Parathyroid adenoma (tissue), 2 donors: Measurements from ENCODE around the gene FCN3.

Experiments used
- H2AFZ ChIP-seq: fragments of 300-600 bp; sonication (generic); one replicate; pipeline ENCODE4 v1.7.0; 2017; ENCODE audit warnings: antibody characterized with exemption, mild to moderate bottlenecking
- H3K27ac ChIP-seq: fragments of 300-600 bp; sonication (generic); one replicate; pipeline ENCODE4 v1.7.0; 2017
- H3K27me3 ChIP-seq: fragments of 300-600 bp; sonication (generic); one replicate; pipeline ENCODE4 v1.7.0; 2017; ENCODE audit warnings: low read length; ENCODE audit not compliant: control insufficient read depth, insufficient read depth
- H3K36me3 ChIP-seq: fragments of 300-600 bp; sonication (generic); one replicate; pipeline ENCODE4 v1.7.0; 2017; ENCODE audit warnings: low read length; ENCODE audit not compliant: control insufficient read depth, insufficient read depth
- H3K4me1 ChIP-seq: fragments of 300-600 bp; sonication (generic); one replicate; pipeline ENCODE4 v1.7.0; 2017; ENCODE audit warnings: control low read depth
- H3K4me2 ChIP-seq: fragments of 300-600 bp; sonication (generic); one replicate; pipeline ENCODE4 v1.7.0; 2017; ENCODE audit warnings: low read length
- H3K4me3 ChIP-seq: fragments of 300-600 bp; sonication (generic); one replicate; pipeline ENCODE4 v1.7.0; 2017; ENCODE audit warnings: low read depth, low read length
- H3K79me2 ChIP-seq: fragments of 300-600 bp; sonication (generic); one replicate; pipeline ENCODE4 v1.7.0; 2017; ENCODE audit warnings: control low read depth
- H3K9ac ChIP-seq: fragments of 300-600 bp; sonication (generic); one replicate; pipeline ENCODE4 v1.7.0; 2017; ENCODE audit warnings: mild to moderate bottlenecking
- H3K9me3 ChIP-seq: fragments of 300-600 bp; sonication (generic); one replicate; pipeline ENCODE4 v1.7.0; 2017; ENCODE audit warnings: low read length; ENCODE audit not compliant: control insufficient read depth
- CTCF ChIP-seq: fragments of 300-600 bp; sonication (generic); IDR thresholded peaks from one replicate; pipeline ENCODE4 v1.7.0; 2017; ENCODE audit warnings: antibody characterized with exemption, mild to moderate bottlenecking
- donor health status: primary hyperparathyroidism.

The FCN3 gene

DNA sequence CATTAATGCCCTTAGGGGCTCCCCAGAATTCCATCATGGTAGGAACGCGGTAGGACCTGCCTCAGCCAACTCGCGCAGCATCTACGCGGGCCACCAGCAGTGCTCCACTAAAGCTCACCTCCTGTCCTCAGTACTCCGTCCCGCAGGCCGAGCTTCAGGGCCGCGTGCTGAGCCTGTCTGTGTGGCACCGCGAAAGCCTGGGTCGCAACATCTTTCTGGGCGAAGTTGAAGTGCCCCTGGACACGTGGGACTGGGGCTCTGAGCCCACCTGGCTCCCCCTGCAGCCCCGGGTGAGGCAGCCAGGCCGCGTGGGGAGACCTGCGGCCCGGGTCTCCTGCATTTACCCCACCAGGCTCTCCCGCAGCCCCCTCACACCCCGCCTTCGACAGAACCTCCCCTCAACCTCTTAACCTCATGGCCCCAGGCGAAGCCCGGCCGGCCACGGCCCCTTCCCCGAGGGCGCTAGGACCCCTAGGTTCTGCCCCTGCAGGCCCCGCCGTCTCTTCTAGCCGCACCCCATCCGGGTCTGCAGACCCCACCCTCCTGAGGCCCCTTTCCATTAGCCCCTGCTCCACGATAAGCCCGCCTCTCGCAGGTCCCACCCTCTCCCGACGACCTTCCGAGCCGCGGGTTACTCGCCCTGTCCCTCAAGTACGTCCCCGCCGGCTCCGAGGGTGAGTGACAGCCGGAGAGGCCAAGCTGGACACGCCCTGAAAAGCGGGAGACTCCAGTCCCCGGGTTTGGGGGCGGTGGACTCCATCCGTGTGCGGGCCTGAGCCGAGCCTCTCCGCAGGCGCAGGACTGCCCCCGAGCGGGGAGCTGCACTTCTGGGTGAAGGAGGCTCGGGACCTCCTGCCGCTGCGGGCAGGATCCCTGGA is 23.7 kb downstream of the FCN3 start:
- Histone ChIP-seq H3K4me3 (no peak overlapping the region), H3K4me1 (no peaks in the 10 kb centered on the region), H2AFZ (no peak overlapping the region), H3K4me2 (no peak overlapping the region), H3K9me3 (no peaks in the 10 kb centered on the region), H3K9ac (no peak overlapping the region), H3K27me3 (no peaks in the 10 kb centered on the region), H3K79me2 (no peaks in the 10 kb centered on the region), H3K27ac (no peak overlapping the region), H3K36me3 (no peaks in the 10 kb centered on the region)
- TF ChIP-seq CTCF, result no peak

- Histone ChIP-seq H3K9ac (no peak overlapping the region), H3K9me3 (no peaks in the 10 kb centered on the region), H3K4me2 (peak overlapping the region; percentile 84), H3K4me3 (peak overlapping the region; percentile 57), H3K27me3 (no peaks in the 10 kb centered on the region), H3K4me1 (no peaks in the 10 kb centered on the region), H2AFZ (peak overlapping the region; percentile 64), H3K27ac (no peak overlapping the region), H3K36me3 (no peaks in the 10 kb centered on the region), H3K79me2 (no peaks in the 10 kb centered on the region)
- no peak for TF ChIP-seq CTCF
Measured at GRCh38 chr1:27349784-27350662, 24.6 kb downstream of the FCN3 start.

DNA sequence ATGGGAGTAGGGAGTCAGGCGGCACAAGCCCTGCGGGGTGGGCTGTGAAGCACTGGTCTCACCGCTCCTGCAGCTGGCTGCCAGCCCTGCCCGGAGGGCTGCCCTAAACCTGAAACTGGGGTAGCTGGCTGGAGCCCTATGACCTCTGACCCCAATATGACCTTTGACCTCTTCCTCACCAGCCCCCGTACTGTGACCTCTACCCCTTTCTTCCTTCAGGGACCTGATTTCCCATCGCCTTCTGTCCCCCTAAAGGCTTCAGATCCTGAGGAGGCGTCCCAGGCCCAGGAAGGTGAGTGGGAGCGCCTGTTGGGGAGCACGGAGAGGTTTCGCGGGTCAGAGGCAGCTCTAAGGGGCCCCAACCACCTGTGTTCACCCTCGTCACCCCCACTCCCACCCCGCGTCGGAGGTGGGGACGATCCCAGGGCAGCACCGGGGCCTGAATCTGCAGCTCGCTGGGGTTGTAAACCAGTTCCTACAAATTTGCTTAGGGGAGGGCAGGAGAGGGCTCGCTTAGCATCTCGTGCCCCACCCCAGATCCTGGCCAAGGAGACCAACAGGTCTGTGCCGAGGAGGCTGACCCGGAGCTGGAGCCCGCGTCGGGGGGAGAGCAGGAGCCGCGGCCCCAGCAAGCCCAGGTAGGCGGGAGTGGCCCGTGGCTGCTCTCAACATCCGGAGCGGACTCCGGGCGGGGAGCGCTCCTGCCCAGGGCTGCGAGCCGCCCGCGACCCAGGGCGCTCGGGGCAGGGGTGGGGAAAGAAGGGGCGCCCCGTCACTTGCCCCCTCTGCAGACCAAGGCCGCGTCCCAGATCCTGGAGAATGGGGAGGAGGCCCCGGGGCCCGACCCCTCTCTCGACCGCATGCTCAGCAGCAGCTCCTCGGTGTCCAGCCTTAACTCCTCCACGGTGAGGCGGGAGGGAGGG is 25.5 kb downstream of the FCN3 start:
- no peaks in the 10 kb centered on the region for H3K36me3 ChIP-seq
- H3K9ac ChIP-seq, result no peak overlapping the region

More for the DNA sequence above, 25.5 kb downstream of the FCN3 start:
- no peak for TF ChIP-seq CTCF
- H2AFZ ChIP-seq, result peak overlapping the region; percentile 64
- H3K27me3 ChIP-seq, result no peaks in the 10 kb centered on the region
- H3K4me2 ChIP-seq, result peak overlapping the region; percentile 84
- H3K9me3 ChIP-seq, result no peaks in the 10 kb centered on the region
- no peak overlapping the region for H3K27ac ChIP-seq
- H3K79me2 ChIP-seq, result no peaks in the 10 kb centered on the region
- H3K4me1 ChIP-seq, result no peaks in the 10 kb centered on the region
- peak overlapping the region; percentile 57 for H3K4me3 ChIP-seq
